ENCODE data around the gene TSHZ3.

TSHZ3 gene

DNA sequence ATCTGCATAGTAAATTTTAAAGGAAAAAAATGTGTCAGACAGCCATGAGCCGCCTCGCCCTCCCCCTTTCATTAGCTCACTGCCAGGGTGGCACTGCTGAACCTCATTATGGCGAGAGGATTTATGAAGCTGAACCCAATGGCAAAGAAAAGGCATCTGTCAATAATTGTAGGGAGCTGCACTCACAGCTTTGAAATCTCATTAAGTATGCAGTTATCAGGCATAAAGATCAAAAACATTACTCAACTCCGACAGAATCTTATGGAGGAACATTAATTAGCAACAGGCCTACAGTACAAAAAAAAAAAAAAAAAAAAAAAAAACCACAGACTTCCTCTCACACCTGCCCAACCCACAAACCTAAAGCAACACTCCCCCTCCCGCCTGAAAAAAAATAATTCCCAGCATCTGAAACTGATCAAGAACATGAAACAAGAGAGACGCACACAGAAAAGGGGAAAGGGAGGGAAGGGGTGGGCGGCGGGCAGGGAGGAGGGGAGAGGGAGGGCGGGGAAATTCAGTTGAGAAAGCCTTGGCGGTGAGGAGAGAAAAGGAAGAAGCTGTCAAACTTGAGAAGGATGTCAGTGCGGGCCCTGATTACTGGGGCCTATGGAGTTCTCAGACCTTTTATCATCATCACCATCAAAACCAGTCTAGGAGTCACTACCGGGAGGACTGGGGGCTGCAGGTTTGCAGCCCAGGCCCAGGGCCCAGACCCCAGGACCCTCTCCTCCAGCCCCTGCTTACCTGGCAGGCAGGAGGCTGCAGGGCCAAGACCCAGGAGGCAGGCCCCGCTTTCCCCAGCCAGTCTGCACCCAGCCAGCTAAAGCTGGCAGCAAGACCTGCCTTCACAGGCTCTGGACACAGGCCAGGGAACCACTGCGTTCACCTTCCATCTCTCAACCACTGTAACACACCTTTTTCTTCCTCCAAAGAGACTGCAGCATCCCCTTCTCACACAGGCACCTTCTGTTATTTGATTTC, 8.9 kb downstream of the TSHZ3 start:
- TF ChIP-seq, protein P1, sequence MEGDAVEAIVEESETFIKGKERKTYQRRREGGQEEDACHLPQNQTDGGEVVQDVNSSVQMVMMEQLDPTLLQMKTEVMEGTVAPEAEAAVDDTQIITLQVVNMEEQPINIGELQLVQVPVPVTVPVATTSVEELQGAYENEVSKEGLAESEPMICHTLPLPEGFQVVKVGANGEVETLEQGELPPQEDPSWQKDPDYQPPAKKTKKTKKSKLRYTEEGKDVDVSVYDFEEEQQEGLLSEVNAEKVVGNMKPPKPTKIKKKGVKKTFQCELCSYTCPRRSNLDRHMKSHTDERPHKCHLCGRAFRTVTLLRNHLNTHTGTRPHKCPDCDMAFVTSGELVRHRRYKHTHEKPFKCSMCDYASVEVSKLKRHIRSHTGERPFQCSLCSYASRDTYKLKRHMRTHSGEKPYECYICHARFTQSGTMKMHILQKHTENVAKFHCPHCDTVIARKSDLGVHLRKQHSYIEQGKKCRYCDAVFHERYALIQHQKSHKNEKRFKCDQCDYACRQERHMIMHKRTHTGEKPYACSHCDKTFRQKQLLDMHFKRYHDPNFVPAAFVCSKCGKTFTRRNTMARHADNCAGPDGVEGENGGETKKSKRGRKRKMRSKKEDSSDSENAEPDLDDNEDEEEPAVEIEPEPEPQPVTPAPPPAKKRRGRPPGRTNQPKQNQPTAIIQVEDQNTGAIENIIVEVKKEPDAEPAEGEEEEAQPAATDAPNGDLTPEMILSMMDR (IDR thresholded peaks at IDR 0.05): no peak

DNA sequence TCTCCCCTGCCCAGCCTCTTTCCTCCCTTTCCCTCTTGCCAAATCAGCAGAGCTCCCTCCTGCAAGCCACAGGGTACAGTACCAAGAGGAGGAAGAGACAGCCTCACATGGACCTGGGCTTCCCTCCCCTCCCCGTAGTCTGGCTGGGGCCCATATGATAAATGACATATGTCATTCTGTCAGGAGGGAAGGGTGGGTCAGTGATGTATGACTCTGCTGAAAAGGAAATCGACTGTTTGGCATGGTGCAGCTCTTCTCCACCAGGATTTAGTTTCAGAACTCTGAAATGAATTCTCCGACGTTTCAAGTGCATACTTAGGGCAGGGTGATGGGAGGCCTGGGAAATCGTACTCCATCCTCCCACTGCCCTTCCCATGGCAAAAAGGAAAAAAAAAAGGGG, 9.8 kb downstream of the TSHZ3 start:
- TF ChIP-seq, protein P1 (IDR thresholded peaks at IDR 0.05): no peak

DNA sequence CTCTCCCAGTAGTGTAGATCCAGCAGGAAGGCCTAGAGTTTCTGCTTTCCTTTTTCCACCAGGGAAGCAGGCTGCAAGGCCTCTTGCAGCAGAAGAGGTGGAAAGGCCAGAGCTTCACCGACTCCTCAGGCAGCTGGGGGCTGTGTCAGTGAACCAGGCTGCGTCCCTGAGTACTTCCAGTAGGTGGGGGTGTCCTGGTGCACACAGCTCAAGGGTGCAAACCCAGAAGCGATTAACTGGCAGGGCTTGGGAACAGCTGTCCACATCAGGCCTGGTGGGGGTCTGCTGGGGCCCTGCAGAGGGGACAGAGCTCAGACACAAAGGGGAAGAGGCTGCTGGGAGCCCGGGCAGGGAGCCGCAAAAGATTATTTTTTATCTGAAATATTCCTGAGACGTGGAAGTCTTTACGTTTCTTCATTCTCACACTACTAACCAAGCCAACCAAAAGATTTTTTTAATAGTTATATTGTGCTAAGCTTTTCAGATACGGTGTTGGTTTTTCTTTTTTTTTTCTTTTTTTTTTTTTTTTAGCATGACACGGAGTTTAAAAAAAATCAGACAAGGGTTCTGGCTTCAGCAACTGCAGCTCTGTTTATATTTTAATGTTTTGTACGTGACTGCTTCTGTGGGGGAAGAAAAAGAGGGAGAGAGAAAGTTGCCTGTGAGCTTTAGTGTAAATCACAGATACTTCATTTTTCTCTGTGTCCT, 11.0 kb downstream of the TSHZ3 start:
- TF ChIP-seq, protein P1 (IDR thresholded peaks at IDR 0.05): peak; percentile 14; the same call in 1 of the 2 replicates

DNA sequence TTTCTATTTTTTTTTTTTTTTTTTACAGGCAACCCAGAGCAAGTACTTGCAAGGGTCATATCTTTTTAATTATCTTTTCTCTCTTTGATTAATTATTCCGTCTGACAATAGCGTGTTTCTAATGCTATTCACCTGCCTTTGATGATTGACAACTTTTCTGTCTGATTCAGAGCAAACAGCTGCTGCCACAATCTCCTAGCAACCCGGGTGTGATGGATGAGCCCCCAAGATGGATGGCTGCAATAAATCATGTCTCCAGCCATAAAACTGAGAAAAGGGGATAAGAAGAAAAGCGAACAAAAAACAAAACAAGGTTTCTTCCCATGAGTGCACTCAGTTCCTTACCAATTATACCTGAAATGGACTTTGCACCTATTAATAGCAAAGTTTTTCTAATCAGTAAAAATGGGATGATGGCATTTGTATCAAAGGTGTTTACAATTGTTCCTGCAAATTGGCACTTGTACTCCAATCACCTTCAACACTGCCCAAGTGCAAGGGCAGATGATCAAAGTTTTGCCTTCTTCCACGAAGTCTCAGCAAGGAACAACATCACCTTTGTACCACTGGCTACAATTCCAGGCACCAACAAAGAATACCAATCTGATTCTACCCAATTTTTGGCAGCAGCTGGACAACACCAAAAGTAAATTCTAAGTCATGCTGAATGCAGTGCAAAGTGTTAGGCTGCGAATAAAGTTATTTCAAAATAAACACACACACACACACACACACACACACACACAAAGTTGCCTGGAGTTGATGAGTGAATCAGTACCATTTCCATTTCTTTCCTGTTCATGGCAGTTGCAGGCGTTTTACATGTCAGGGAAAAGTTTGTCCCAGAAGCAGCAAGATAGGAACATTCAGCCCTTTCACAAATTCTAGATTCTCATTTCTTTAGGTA, 12.0 kb downstream of the TSHZ3 start:
- TF ChIP-seq, protein P1 (IDR thresholded peaks at IDR 0.05): no peak

DNA sequence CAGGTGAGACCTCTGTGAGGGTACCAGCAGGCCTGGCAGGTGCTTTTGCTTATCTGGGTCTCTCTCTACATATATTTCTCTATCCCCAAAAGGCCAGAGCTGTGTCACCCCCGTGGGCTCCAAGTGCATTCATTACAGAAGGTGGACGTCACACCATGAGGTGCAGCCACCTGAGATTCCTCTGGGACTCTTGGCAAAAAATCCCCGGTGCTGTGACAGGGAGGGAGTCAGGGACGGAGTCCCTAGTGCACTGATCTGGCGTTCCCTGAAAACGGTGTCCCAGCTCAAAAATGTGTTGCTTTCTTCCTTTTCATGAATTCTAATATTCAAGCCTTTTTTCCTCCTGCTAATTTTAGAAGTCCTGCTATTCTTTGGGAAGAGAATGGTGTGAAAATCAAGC, 13.5 kb downstream of the TSHZ3 start:
- TF ChIP-seq, protein P1 (IDR thresholded peaks at IDR 0.05): no peak

DNA sequence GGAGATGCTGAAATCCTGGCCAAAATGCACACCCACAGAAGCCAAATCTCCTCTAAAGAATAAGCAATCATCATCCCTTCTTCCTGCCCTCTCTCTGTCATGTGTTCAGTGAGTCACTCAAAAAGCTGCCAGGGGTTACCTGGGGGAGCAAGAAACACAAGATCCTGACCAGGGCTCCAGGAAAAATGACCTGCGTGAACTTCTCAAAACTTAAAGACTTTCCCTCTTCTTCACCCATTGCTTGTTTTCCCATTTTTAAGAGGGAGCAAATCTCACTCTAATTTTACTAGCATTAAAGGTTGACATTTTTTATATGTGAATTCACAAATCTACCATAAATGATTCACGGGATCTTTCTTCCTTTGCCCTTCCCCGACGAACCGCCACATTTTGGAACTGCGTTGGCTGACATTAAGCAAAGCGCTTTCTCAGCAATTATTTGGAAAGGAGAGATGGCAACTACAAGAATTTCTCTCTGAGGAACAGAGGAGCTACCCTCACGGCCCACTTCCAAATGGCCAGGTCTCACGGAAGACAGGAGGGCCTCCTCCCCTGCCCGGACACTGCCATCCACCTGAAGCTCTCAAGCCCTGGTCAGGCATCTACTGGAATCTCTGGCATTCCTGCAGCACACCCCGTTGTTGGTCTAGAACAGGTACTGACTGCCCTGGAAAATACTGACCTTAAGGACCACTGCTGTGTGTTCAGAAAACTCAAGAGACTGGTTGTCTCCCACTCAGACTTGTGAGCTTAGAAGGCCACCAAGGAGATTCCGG, 14.2 kb downstream of the TSHZ3 start:
- TF ChIP-seq, protein P1 (IDR thresholded peaks at IDR 0.05): no peak
